ENCODE data around the gene PARP6.
A peak's percentile ranks its signal among the peaks of the same experiment; 100 is the strongest.

PARP6 gene

DNA sequence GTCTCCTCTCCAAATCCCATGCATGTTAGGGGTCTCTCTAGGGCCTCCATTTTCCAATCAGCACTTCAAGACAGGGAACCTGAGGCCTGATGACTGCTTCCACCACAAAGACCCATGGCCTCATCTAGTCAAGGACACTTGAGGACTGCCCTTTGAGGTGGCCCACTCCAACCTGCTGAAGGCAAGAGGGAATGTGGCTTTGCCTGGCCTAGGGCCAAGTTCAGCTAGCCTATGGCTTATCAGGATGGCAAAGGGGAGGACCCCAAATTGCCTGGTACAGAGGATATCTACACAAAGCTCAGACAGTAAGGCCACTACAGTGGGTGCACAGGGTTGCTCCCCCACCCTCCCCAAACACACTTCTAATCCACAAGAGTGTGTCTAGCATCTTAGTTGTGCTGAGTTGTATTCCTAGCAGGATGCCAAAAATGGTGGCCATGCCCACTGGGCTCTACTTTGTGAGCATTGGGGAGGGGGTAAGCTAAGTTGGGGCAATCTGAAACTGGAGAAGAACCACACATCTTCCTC lies 64.7 kb downstream of the PARP6 start:
- TF ChIP-seq, protein P1, sequence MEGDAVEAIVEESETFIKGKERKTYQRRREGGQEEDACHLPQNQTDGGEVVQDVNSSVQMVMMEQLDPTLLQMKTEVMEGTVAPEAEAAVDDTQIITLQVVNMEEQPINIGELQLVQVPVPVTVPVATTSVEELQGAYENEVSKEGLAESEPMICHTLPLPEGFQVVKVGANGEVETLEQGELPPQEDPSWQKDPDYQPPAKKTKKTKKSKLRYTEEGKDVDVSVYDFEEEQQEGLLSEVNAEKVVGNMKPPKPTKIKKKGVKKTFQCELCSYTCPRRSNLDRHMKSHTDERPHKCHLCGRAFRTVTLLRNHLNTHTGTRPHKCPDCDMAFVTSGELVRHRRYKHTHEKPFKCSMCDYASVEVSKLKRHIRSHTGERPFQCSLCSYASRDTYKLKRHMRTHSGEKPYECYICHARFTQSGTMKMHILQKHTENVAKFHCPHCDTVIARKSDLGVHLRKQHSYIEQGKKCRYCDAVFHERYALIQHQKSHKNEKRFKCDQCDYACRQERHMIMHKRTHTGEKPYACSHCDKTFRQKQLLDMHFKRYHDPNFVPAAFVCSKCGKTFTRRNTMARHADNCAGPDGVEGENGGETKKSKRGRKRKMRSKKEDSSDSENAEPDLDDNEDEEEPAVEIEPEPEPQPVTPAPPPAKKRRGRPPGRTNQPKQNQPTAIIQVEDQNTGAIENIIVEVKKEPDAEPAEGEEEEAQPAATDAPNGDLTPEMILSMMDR (IDR thresholded peaks at IDR 0.05; ENCODE audit: low read length, missing control alignments) = no peak
- no peak for DNase-seq (ENCODE audit: low read depth)
- H3K4me3 ChIP-seq (replicated peaks; ENCODE audit: low read depth, low read length) = no peak overlapping the region

DNA sequence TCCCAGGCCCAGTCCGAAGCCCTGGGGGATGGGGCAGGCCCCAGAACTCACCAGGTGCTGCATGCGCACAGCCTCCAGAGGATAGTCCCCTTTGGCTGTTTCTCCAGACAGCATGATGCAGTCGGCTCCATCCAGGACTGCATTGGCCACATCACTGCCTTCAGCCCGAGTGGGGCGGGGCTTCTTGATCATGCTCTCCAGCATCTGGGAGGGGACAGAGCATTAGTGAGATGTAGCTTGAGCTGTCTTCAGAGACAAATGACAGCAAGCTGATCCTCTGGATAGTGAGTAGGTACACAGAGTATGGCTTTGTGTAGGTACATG lies 65.7 kb downstream of the PARP6 start:
- no peak overlapping the region for H3K4me3 ChIP-seq (replicated peaks; ENCODE audit: low read depth, low read length)
- TF ChIP-seq, protein P1 (IDR thresholded peaks at IDR 0.05; ENCODE audit: low read length, missing control alignments) = no peak
- no peak for DNase-seq (ENCODE audit: low read depth)

DNA sequence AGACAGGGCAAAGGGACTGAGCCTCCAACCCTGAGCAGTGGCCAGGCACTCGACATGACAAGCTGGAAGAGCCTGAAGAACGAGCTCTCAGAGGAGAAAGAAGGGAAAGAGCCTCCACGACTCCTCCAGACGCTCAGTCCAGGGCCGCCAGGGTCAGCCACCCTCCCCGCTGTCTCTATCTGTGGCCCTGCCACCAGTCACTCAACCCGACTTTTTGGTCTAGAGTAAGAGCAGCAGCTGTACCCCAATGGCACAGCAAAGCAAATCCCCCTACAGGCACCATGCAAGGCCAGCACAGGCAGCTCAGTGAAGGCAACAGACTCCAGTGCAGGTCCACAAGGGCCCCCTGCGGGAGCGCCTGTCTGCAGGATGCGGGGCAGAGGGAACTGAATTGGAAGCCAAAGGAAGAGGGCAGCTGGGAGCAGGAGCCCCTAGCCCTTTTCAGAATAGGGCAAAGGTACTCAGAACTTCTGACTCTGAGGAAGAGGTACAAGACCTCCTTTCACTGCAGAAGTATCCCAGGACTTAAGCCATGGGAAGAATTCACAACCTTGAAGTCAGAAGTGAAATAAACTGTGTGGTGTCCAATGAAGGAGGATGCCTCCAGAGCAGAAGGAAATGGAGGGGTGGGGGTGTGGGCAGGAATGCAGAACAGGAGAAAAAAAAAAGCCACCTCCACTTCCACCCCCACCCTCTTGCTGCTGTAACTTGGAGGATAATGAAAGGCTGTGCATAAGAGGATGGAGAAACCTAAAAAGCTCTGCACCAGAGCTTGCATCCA lies 66.3 kb downstream of the PARP6 start:
- DNase-seq (ENCODE audit: low read depth) = no peak
- H3K4me3 ChIP-seq (replicated peaks; ENCODE audit: low read depth, low read length) = no peak overlapping the region
- TF ChIP-seq, protein P1 (IDR thresholded peaks at IDR 0.05; ENCODE audit: low read length, missing control alignments) = no peak

DNA sequence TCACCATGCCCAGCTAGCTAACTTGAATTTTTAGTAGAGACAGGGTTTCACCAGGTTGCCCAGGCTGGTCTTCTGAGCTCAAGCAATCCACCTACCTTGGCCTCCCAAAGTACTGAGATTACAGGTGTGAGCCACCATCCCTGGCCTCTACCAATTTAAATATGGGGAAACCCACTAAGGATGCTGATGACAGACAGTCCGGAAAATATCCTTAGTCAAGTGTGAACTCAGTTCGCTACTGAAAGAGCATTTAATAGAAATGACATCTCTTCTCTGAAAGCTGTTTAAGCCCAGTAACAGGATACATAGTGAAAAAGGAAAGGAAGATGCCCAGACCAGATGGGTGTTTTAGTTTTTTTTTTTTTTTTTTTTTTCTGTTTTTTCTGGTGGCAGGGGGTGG lies 67.1 kb downstream of the PARP6 start:
- no peak for DNase-seq (ENCODE audit: low read depth)
- H3K4me3 ChIP-seq (replicated peaks; ENCODE audit: low read depth, low read length) = no peak overlapping the region
- TF ChIP-seq, protein P1 (IDR thresholded peaks at IDR 0.05; ENCODE audit: low read length, missing control alignments) = no peak

DNA sequence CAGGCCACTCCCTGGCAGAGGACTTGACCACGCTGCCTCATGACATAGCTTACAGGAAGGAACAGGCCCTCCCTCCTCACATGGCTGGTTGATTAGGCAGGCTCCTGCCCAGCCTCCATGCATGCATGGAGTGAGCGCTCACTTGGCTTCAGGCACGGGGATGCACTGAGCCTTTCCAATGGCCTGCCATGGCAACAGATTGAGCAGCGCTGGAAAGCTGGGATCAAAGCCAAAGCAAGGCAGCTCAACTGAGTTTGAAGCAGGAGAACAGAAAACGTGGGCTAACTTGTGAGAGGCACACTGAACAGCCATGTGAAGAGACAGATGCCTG lies 68.9 kb downstream of the PARP6 start:
- peak; percentile 88 for DNase-seq (ENCODE audit: low read depth)
- TF ChIP-seq, protein P1 (IDR thresholded peaks at IDR 0.05; ENCODE audit: low read length, missing control alignments) = no peak
- H3K4me3 ChIP-seq (replicated peaks; ENCODE audit: low read depth, low read length) = no peak overlapping the region

DNA sequence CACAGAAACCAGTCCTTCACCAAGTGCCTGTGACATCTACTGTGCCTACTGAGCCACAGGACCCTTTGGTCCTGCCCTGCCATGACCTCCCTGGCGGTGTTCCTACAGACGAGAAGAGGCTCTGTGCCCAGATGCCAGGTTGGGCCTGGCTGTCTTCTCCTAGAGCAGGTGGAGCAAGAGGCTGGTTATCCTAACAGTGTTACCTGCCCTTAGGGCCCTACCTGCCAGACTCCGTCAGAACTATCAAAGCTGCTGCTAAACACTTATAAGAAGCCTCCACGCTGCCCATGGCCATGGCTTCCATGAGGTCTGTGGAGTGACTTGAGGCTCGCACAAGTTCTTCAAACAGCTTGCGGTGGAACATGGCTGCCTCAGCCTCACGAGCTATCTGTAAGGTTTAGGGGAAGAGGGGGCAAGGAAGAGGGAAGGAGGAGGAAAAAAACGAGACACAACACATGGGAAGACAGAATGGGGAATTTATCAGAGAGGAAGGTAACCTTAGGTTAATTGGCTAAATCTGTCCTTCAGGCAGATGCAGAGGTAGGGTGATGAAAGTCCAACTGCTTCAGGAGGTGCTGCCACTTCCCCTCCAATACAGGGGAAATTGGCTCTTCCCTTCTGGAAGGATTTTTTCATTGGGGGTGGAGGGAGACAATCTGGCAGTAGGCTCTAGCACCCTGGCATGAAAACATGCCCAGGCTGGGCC lies 69.4 kb downstream of the PARP6 start:
- DNase-seq (ENCODE audit: low read depth) = no peak
- H3K4me3 ChIP-seq (replicated peaks; ENCODE audit: low read depth, low read length) = no peak overlapping the region
- TF ChIP-seq, protein P1 (IDR thresholded peaks at IDR 0.05; ENCODE audit: low read length, missing control alignments) = no peak

All from fibroblast of pulmonary artery (primary cell).